Measurements from ENCODE around the gene PTGES3L. TPM values are rescaled to one million over a fixed set of nuclear protein-coding genes. Genes with fewer than 3 reads are reported as not detected.
"Not testable (repeated sequence)": the region's sequence is repeated elsewhere in the genome, so short reads cannot be mapped to it uniquely, and the experiment has no call there.

Gene PTGES3L
- total RNA-seq, 2 donors from 2014 or later, result 1.5 to 2.0 TPM

DNA sequence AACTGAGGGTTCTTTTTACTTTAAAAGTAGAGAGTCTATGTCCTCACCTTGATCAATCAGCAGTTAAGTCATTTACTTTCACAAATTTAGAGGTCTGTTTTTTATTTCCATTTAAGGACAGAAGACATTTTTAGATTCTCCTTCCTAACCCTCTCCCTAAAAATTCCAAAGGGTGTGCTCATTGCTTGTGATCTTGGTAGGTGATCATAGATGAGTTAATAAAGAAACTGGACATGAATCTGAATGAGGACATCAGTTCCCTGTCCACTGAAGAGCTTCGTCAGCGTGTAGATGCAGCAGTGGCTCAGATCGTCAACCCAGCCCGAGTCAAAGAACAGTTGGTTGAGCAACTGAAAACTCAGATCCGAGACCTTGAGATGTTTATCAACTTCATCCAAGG, 9.3 kb upstream of the PTGES3L start:
- H3K4me3 ChIP-seq, result no peak overlapping the region
- H3K9me3 ChIP-seq, result no peaks in the 10 kb centered on the region
- no peaks in the 10 kb centered on the region for H3K27me3 ChIP-seq (replicated peaks; ENCODE audit: insufficient read depth)
- no peak for DNase-seq (ENCODE audit: low spot score)
- peaks cover 36% of the 10 kb centered on the region for H3K36me3 ChIP-seq
- H3K4me1 ChIP-seq (ENCODE audit: control insufficient read depth in 1 of 2, low read depth in 2 of 2), result peaks cover 0 to 4% of the 10 kb centered on the region in 2 donors
- no peak for ATAC-seq (ENCODE audit: insufficient number of reproducible peaks, low FRiP score, low read depth)
- no peak overlapping the region for H3K27ac ChIP-seq
- no peak for TF ChIP-seq CTCF (IDR thresholded peaks at IDR 0.05)

DNA sequence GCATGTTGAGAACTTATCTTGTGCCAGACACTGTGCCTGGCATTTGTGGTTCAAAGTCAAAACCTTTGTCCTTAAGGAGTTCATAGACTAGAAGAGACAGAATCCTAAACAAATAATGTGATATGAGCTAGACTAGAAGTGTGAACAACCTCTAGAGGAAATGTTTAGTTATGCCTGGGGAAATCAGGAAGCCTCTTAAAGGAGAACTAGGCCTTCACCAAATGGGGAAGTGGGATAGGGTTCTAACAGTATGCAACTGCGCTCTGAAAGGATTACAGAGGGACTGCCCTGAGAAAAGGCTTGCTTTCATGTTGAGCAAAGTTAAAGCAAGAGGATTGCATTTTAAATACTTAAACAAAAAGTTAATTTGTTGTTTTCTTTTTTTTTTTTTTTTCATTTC, 5.3 kb upstream of the PTGES3L start:
- peaks cover 5 to 14% of the 10 kb centered on the region in 2 donors for H3K4me1 ChIP-seq (ENCODE audit: control insufficient read depth in 1 of 2, low read depth in 2 of 2)
- no peak overlapping the region for H3K4me3 ChIP-seq
- TF ChIP-seq CTCF (IDR thresholded peaks at IDR 0.05), result no peak
- peaks cover 22% of the 10 kb centered on the region for H3K36me3 ChIP-seq
- H3K9me3 ChIP-seq, result no peaks in the 10 kb centered on the region
- ATAC-seq (ENCODE audit: insufficient number of reproducible peaks, low FRiP score, low read depth) (no peak), DNase-seq (ENCODE audit: low spot score) (no peak)
- H3K27ac ChIP-seq, result no peak overlapping the region
- H3K27me3 ChIP-seq (replicated peaks; ENCODE audit: insufficient read depth), result no peaks in the 10 kb centered on the region

DNA sequence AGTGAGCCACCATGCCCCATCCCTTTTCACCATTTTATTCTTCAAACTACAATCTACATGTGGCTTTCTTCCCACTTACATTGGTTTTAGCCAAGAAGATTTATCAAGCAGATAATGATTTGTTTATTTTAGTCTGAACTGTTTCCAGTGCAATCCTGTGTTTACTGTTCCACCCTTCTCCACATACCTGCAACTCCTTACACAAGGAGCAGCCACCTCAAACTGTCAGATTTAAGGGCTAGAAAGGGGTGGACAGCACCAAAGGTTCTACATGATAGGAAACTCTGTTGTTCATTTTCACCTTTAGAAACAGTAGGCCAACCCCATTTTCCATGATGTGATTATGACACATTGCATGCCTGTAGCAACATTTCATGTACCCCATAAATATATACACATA, 2.4 kb upstream of the PTGES3L start:
- Histone ChIP-seq H3K27me3 (replicated peaks; ENCODE audit: insufficient read depth) (no peaks in the 10 kb centered on the region), H3K4me3 (no peak overlapping the region), H3K36me3 (peaks cover 5% of the 10 kb centered on the region), H3K27ac (no peak overlapping the region), H3K9me3 (no peaks in the 10 kb centered on the region), H3K4me1 (ENCODE audit: control insufficient read depth in 1 of 2, low read depth in 2 of 2) (peaks cover 5 to 25% of the 10 kb centered on the region in 2 donors)
- TF ChIP-seq CTCF (IDR thresholded peaks at IDR 0.05), result no peak
- ATAC-seq (ENCODE audit: insufficient number of reproducible peaks, low FRiP score, low read depth) (no peak), DNase-seq (ENCODE audit: low spot score) (no peak)

DNA sequence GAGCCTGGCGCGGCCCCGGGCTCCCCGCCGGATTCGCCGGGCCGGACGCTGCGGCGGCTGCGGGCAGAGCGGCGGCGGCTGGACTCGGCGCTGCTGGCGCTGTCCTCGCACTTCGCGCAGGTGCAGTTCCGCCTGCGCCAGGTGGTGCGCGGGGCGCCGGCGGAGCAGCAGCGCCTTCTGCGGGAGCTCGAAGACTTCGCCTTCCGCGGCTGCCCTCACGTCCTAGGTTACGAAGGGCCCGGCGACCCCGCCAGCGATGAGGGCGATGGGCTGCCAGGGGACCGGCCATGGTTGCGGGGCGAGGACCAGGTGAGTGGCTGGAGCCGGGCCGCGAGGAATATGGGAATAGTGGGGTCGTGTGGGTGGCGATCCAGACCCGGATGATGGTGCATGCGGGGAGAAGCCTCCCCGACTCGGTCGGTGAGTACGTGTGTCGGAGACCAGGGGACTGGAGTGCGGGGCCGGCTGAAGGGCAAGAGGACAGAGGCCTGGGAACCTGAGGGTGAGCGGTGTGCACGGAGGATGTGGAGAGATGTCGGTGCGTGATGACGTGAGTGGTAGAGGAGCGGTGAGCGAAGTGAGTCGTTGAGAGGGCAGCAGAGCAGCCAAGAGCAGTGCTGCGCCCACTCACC, 1.0 kb upstream of the PTGES3L start:
- no peak for ATAC-seq (ENCODE audit: insufficient number of reproducible peaks, low FRiP score, low read depth)

GRCh38 chr17:42980274-42980765, 440 bp upstream of the PTGES3L start, which contains the start of gene RUNDC1:
TSS of gene RUNDC1 (plus strand) at chr17:42980565. CDS start at chr17:42980577, 12 bp downstream.
- TF ChIP-seq CTCF (IDR thresholded peaks at IDR 0.05), result no peak
- H3K9me3 ChIP-seq, result no peaks in the 10 kb centered on the region
- H3K36me3 ChIP-seq, result no peaks in the 10 kb centered on the region
- peak; percentile 74 for ATAC-seq (ENCODE audit: insufficient number of reproducible peaks, low FRiP score, low read depth)
- no peaks in the 10 kb centered on the region for H3K27me3 ChIP-seq (replicated peaks; ENCODE audit: insufficient read depth)
- H3K27ac ChIP-seq, result peak within 1 kb of the TSS; percentile 61 to 65
- H3K4me3 ChIP-seq, result peak within 1 kb of the TSS; percentile 82
- peak; percentile 78 for DNase-seq (ENCODE audit: low spot score)
- peaks cover 5 to 25% of the 10 kb centered on the region in 2 donors for H3K4me1 ChIP-seq (ENCODE audit: control insufficient read depth in 1 of 2, low read depth in 2 of 2)

More for the DNA sequence above, 1.0 kb upstream of the PTGES3L start:
- Histone ChIP-seq H3K27ac (peak overlapping the region; percentile 61 to 65), H3K27me3 (replicated peaks; ENCODE audit: insufficient read depth) (no peaks in the 10 kb centered on the region), H3K36me3 (peaks cover 3% of the 10 kb centered on the region), H3K4me3 (peak overlapping the region; percentile 82), H3K9me3 (no peaks in the 10 kb centered on the region), H3K4me1 (ENCODE audit: control insufficient read depth in 1 of 2, low read depth in 2 of 2) (peaks cover 5 to 25% of the 10 kb centered on the region in 2 donors)
- DNase-seq (ENCODE audit: low spot score), result no peak
- TF ChIP-seq CTCF (IDR thresholded peaks at IDR 0.05), result no peak

DNA sequence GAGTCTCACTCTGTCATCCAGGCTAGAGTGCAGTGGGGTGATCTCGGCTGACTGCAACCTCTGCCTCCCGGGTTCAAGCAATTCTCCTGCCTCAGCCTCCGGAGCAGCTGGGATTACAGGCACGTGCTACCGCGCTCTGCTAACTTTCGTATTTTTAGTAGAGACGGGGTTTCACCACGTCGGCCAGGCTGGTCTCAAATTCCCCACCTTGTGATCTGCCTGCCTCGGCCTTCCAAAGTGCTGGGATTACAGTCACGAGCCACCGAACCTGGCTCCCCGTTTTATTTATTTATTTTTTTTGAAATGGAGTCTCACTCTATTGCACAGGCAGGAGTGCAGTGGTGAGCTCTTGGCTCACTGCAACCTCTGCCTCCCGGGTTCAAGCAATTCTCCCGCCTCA, 4.2 kb downstream of the PTGES3L start:
- not testable (repeated sequence) for H3K27ac ChIP-seq; H3K27me3 ChIP-seq (replicated peaks; ENCODE audit: insufficient read depth); DNase-seq (ENCODE audit: low spot score); H3K4me3 ChIP-seq; H3K36me3 ChIP-seq; ATAC-seq (ENCODE audit: insufficient number of reproducible peaks, low FRiP score, low read depth); H3K9me3 ChIP-seq
- H3K4me1 ChIP-seq (ENCODE audit: control insufficient read depth in 1 of 2, low read depth in 2 of 2), result peaks cover 0 to 11% of the 10 kb centered on the region in 2 donors

Data from thoracic aorta (tissue), 2 donors.